PC-9 (cell line): ENCODE results near the gene A2ML1. TPM values are rescaled to one million over a fixed set of nuclear protein-coding genes. Genes with fewer than 3 reads are reported as not detected.
"Not testable (repeated sequence)": the region's sequence is repeated elsewhere in the genome, so short reads cannot be mapped to it uniquely, and the experiment has no call there.

Source experiments
- BruUV-seq: library from RNA; stranded (reverse); fragments of 400-500 nt; replicated peaks from 2 replicates; lab custom pipeline; 2021; lab: Mats Ljungman, UMichigan
- CTCF ChIA-PET: fragments of 300-600 bp; sonication (Branson Sonifier 250); formaldehyde crosslinking; loops from one replicate; lab custom pipeline; 2022; ENCODE audit warnings: antibody characterized with exemption; lab: Charles Lee
- POLR2A ChIA-PET: fragments of 300-600 bp; sonication (Branson Sonifier 250); formaldehyde crosslinking; loops from one replicate; lab custom pipeline; 2022; ENCODE audit warnings: antibody characterized with exemption; ENCODE audit not compliant: unreplicated experiment; lab: Charles Lee
- DNase-seq, 2 experiments: peaks; one replicate each; pipeline versions ENCODE4 v3.0.0 to v3.0.0-alpha.2; 2015 to 2022; ENCODE audit warnings: mixed read lengths in 1 of 2
- H2AFZ ChIP-seq: fragments of 200-600 bp; sonication (generic); 2 replicates; pipeline ENCODE4 v1.8.1; 2017; ENCODE audit warnings: antibody characterized with exemption
- H3F3A ChIP-seq: fragments of 200-600 bp; sonication (generic); 2 replicates; pipeline ENCODE4 v1.8.1; 2017; ENCODE audit warnings: antibody characterized with exemption, mild to moderate bottlenecking, low read depth; ENCODE audit not compliant: insufficient read depth
- H3K27ac ChIP-seq: fragments of 200-600 bp; sonication (generic); 2 replicates; pipeline ENCODE4 v1.6.1; 2016; ENCODE audit warnings: mixed run types
- H3K27me3 ChIP-seq: fragments of 200-600 bp; sonication (generic); 2 replicates; pipeline ENCODE4 v1.6.1; 2016; ENCODE audit warnings: low read depth, mixed run types; ENCODE audit not compliant: insufficient read depth
- H3K36me3 ChIP-seq: fragments of 200-600 bp; sonication (generic); 2 replicates; pipeline ENCODE4 v1.6.1; 2016; ENCODE audit warnings: low read depth, mixed run types
- H3K4me1 ChIP-seq: fragments of 200-600 bp; sonication (generic); replicated peaks from 2 replicates; pipeline ENCODE4 v1.6.1; 2016; ENCODE audit warnings: mixed run types; ENCODE audit not compliant: insufficient read depth
- H3K4me2 ChIP-seq: fragments of 200-600 bp; sonication (generic); 2 replicates; pipeline ENCODE4 v1.6.1; 2017; ENCODE audit warnings: mixed run types
- H3K4me3 ChIP-seq: fragments of 200-600 bp; sonication (generic); 2 replicates; pipeline ENCODE4 v1.6.1; 2016; ENCODE audit warnings: mixed run types
- H3K79me2 ChIP-seq: fragments of 200-600 bp; sonication (generic); 2 replicates; pipeline ENCODE4 v1.6.1; 2017; ENCODE audit warnings: low read depth, mixed run types
- H3K9me2 ChIP-seq: fragments of 200-600 bp; sonication (generic); 2 replicates; pipeline ENCODE4 v1.8.1; 2017; ENCODE audit warnings: mild to moderate bottlenecking; ENCODE audit not compliant: insufficient read depth
- H3K9me3 ChIP-seq: fragments of 200-600 bp; sonication (generic); 2 replicates; pipeline ENCODE4 v1.8.1; 2016; ENCODE audit warnings: low read depth; ENCODE audit not compliant: insufficient read depth
- H4K20me1 ChIP-seq: fragments of 200-600 bp; sonication (generic); 2 replicates; pipeline ENCODE4 v1.8.1; 2017; ENCODE audit not compliant: insufficient read depth
- CTCF ChIP-seq: fragments of 200-600 bp; sonication (generic); conservative IDR thresholded peaks from 2 replicates; pipeline ENCODE4 v1.6.1; 2017; ENCODE audit warnings: mixed run types, antibody characterized with exemption, mild to moderate bottlenecking, moderate library complexity
- EZH2 ChIP-seq: fragments of 200-600 bp; sonication (generic); IDR thresholded peaks from 2 replicates; pipeline ENCODE4 v1.8.0; 2017; ENCODE audit warnings: antibody characterized with exemption, low read depth
- intact Hi-C: fragments of 100-400 bp; cut with micrococcal nuclease; formaldehyde crosslinking; loops from one replicate; pipeline ENCODE4 v1.10.0; 2022; ENCODE audit not compliant: unreplicated experiment
- total RNA-seq: library from RNA; stranded (reverse); gene quantifications from 2 replicates; pipeline ENCODE4 v1.2.3, GENCODE V29; 2021

The A2ML1 gene
- total RNA-seq, 1 experiment from 2014 or later: 17.3 TPM

DNA sequence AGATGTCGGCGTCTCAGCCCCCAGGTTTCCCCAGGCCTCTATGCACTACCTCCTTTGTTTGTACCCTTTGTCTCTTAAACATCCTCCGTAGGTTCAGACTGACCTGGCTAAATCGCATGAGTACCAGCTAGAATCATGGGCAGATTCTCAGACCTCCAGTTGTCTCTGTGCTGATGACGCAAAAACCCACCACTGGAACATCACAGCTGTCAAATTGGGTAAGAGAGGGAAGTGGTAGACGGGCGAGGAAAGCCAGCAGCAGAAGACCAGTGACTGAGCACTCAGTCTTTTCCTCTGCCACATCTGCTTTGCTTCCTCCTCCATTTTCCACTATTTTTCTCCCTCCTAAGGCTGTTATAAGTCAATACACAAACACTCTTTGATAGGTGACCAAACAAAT is 29.7 kb downstream of the A2ML1 start:
- Histone ChIP-seq H2AFZ (no peak overlapping the region), H3K4me3 (no peak overlapping the region), H3K9me3 (no peaks in the 10 kb centered on the region), H3K36me3 (no peaks in the 10 kb centered on the region), H3K79me2 (no peaks in the 10 kb centered on the region), H3K9me2 (no peaks in the 10 kb centered on the region), H3K4me1 (no peaks in the 10 kb centered on the region), H3K4me2 (no peak overlapping the region), H3F3A (no peaks in the 10 kb centered on the region), H3K27me3 (no peaks in the 10 kb centered on the region), H4K20me1 (no peaks in the 10 kb centered on the region), H3K27ac (no peak overlapping the region)
- no peak for TF ChIP-seq EZH2
- TF ChIP-seq CTCF: no peak
- intact Hi-C loops: no loop called here
- CTCF ChIA-PET: no interaction called here
- no peak for DNase-seq
- no TSS peak for BruUV-seq
- POLR2A ChIA-PET: no interaction called here

DNA sequence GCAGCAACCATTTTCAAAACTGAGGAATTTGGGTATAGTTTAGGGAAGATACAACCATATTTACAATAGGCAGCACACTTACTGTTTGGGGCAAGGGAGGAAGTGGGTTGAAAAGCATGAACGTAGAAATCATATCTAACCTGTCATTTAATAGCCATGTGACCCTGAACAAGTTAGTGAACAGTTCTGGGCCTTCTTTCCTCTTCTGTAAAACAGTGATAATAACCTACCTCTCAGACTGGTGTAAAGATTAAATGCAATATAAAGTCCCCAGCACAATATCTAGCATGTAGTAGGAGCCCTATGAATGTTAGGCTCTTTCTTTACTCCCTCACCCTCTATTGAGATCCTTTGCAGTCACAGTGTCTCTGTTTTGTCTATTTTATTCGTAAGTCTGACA is 33.5 kb downstream of the A2ML1 start:
- intact Hi-C loops: no loop called here
- BruUV-seq: no TSS peak
- Histone ChIP-seq H3K79me2 (no peaks in the 10 kb centered on the region), H3K4me2 (no peak overlapping the region), H3K9me2 (no peaks in the 10 kb centered on the region), H3K27me3 (no peaks in the 10 kb centered on the region), H3K27ac (no peak overlapping the region), H4K20me1 (no peaks in the 10 kb centered on the region), H3K36me3 (no peaks in the 10 kb centered on the region), H3K9me3 (no peaks in the 10 kb centered on the region), H3K4me3 (no peak overlapping the region), H3K4me1 (no peaks in the 10 kb centered on the region), H2AFZ (no peak overlapping the region), H3F3A (no peaks in the 10 kb centered on the region)
- ChIA-PET CTCF (no interaction called here), POLR2A (no interaction called here)
- DNase-seq: no peak
- no peak for TF ChIP-seq CTCF
- TF ChIP-seq EZH2: no peak

DNA sequence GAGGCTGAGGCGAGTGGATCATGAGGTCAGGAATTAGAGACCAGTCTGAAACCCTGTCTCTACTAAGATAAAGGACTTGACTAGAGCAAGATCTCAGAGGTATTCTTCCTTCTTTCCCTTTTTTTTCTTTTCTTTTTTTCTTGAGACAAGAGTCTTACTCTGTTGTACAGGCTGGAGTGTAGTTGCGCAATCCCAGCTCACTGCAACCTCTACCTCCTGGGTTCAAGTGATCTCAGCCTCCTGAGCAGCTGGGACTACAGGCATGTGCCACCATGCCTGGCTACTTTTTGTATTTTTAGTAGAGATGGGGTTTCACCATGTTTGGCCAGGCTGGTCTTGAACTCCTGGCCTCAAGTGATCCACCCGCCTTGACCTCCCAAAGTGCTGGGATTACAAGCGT is 37.0 kb downstream of the A2ML1 start:
- intact Hi-C loops, H3K4me3 ChIP-seq, H3K9me3 ChIP-seq, H3K4me2 ChIP-seq, H3F3A ChIP-seq, POLR2A ChIA-PET, H4K20me1 ChIP-seq, BruUV-seq, H3K79me2 ChIP-seq, H3K4me1 ChIP-seq, H3K27ac ChIP-seq, H2AFZ ChIP-seq, H3K9me2 ChIP-seq, H3K27me3 ChIP-seq, H3K36me3 ChIP-seq, DNase-seq: not testable (repeated sequence)
- CTCF ChIA-PET: interaction anchor here (1.6 kb wide), 1 partner anchor 171 kb away, joined by 7 read pairs; no protein-coding TSS in a partner anchor
